Measurements from ENCODE around the gene ST6GALNAC1.

ST6GALNAC1 gene

DNA sequence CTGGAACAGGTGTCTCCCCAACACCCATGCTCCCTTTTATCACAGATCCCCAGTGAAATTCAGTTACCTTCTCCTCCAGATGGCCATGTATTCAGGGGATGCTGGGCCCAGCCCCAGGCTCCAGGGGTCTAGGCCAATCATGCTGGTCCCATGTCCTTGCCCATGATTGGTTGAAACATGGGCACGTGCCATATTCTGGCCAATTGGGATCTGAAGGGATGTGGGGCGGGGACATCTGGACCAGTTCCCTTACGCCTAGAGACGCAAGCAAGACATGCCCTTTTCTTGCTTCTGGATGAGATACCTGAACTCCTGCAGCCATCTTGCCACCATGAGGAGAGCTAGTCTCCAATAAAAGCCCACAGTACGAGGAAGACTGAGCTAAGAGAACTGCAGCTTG, 31.0 kb upstream of the ST6GALNAC1 start:
- DNase-seq: no peak

DNA sequence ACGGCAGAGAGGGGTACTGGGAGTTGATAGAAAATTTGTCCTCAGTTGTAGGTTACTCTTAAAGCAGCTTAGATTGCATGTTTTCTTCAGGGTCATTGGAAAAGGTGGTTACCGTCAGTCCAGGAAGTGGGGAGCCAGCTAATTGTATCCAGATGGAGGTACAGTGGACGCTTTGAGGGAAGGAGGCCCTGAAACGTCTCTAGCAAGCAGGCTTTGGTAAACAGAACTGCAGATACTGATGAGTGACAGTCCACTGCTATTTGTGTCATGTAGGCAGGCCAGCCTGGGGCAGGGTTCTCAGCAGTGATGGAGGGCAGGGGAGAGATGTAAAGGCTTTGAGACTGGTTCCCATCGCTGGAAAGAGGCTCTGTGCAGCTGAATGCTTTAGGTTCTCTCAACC, 30.2 kb upstream of the ST6GALNAC1 start:
- no peak for DNase-seq

DNA sequence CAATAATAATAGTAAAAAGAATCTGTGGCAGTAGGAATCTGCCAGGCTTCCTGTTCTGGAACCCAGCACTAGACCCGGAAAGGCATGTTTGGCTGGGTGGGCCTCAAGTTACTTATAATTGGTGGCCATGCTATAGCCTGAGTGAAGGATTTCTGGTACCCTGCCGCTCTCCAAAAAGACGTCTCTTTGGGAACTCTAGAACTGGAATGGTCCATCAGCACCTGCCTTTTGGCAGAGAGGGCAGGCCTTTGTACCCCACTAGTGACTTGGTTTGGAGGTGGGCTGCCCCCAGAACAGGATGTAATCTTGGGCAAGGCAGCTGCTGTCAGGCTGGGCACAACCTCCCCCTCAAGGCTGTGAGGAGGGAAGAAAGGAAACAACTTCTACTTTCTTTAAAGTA, 29.3 kb upstream of the ST6GALNAC1 start:
- no peak for DNase-seq

DNA sequence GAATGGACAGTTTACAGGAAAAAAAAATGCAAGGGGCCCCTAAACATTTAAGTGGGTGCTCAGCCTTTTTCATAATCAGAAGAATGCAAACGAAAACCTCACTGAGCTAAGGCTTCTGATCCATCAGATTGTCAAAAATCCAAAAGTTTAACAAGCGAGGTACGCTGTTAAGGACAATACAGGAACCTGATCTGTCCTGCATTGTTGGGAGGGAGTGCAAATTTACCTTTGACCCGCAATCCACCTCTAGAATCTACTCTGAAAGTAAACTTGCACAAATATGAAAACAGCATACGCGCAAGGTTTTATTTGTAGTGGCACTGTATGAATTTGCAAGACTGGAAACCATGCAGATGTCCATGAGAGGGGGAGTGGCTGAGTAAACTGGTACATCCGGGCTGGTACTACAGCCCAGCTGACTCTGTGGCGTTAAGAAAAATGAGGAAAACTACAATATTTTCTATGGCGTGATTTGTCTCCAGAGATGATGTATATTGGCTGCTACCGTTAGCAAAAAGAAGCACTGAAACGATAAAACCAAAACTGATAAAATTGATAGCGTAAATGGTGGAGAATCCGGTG, 28.8 kb upstream of the ST6GALNAC1 start:
- no peak for DNase-seq

DNA sequence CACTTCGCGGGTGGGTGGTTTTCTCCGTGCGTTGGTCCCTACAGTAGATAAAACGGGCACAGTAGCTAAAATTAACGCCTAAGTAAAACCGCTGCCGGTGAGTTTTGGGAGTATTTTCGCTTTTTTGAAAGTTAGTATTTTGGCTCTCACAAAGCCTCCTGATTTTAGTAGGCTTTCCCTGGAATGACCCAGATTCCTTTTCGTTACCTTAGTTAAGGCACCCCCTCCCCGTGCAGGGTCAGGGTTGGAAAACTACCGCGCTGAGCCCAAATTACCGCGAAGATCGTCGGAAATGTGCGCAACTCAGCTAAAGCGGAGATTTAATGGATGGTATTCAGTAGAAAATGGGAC, 28.3 kb upstream of the ST6GALNAC1 start:
- DNase-seq: no peak

DNA sequence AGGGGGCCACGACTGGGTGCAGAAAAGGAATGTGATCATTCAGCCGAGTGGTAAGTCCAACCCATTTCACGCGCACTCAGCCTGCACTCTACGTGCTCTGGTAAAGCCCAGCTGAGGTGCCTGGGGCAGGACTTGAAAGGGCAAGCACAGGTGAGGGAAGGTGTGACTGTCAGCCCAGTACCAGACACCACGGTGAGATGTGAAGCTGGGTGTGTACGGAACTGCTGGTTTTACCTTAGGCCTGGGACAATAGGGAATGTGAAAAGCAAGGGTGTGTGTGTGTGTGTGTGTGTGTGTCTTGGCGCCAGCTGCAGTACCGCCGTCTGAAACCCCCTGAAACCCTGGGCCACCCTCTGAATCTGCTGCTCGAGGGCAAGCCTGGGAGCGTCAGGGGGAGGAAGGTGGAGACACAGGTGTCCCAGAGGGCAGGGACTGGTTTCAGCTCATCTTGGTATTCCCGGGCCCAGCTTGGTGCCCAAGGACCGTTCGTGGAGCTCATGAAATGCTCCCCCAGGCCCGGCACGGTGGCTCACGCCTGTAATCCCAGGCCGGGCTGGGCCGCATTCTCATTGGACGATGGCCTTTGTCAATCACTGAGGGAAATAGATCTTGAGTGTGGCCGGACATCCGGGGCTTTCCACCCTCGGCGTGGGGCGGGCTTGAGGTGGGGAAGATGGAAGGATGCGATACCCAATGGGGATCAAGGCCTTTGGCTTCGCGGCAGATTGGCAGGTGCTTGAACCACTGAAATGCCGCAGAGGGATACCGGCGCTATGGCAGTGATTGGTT, 27.8 kb upstream of the ST6GALNAC1 start:
- DNase-seq: peak; percentile 99

DNA sequence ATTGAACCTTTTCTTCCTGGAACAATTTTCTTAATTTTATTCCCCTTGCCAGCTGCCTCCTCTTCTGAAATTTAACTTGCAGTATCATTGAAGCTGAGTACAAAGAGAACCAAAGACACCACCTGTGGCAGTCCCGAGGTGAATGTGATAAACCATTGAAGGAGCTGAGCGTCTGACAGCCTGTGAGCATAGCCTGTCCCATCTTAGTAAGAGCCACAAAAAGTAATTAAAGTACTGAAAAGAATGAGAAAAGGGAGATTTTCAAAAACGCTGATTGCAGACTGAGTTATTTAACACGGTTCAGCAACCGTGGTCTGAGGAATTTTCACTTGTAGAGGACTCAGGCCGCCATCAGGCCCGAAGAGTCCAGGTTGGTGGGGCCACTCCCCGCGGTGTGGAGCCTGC, 27.2 kb upstream of the ST6GALNAC1 start:
- no peak for DNase-seq

DNA sequence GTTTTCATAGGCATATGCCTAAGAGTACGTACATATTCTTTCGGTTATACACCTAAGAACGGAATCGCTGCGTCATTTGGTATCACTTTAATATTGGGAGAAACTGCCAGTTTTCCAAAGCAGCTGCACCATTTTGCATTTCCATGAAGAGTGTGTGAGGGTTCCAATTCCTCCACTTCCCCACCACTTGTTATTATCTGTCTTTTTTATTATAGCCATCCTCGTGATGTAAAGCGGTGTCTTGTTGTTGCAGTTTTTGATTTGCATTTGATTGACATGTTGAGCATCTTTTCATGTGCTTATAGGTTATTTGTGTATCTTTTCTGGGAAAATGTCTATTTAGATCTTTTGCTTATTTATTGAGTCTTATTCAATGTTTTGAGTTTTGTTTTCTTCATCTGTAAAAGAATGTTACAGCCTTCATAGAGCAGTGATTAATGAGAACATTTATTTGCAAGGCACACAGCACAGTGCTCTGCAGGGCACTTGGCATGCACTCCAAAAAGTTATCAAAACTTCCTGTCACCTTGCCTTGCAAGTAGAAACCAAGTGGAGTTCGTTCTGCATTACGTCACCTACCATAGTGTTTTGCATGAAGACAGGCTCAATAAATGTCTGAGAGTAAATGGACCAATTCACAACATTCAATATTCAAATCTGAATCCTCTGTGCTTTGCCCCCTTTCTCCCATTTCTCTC, 26.6 kb upstream of the ST6GALNAC1 start:
- no peak for DNase-seq

DNA sequence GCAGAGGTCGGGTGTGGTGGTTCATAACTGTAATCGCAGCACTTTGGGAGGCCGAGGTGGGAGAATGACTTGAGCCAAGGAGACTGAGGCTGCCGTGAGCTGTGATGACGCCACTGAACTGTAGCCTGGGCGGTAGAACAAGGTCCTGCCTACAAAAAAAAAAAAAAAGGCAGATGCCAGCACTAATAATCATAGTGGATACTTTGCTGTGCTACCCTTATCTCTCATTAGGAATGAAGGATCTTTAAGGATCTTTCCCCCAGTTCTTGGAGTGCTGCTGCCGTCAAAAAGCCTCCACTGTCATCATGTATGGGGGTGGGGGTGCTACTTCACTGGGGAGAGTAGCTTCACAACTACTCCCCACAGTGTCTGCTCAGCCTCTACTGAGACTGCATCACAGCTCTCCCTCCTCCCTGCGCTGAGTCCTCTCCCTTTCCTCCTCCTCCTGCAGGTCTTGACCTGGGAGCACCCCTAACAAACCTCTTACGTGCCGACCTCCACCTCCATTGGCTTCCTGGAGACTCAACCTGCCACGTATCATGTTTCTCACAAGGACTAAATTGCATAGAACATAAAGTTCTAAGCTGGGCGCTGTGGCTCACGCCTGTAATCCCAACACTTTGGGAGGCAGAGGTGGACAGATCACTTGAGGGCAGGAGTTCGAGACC, 24.4 kb upstream of the ST6GALNAC1 start:
- no peak for DNase-seq

DNA sequence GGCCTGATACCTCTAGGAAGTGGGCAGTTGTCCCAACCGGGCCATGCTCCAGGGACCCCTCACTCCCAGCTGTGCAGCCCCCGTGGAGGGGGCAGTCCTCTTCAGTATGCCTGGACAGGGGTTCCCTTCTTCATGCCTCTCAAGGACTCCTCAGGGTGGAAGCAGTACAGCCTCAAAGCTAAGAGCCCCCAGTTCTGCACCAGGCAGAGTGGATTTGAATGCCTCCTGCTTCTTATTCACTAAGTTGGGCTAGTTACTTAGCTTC, 23.9 kb upstream of the ST6GALNAC1 start:
- DNase-seq: no peak

DNA sequence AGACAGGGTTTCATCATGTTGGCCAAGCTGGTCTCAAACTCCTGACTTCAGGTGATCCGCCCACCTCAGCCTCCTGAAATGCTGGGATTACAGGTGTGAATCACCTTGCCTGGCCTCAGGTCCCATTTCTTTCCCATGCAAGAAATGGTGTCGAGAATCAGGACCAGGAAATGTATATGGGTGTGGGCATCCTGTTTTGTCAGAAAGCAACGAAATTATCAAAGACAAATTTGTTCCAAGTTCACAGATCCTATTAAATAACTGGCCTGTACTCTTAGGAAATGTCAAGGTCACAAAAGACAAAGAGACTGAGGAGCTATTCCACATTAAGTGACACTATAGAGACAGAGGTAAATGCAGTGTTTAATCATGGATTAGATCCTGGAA, 17.1 kb upstream of the ST6GALNAC1 start:
- no peak for DNase-seq

DNA sequence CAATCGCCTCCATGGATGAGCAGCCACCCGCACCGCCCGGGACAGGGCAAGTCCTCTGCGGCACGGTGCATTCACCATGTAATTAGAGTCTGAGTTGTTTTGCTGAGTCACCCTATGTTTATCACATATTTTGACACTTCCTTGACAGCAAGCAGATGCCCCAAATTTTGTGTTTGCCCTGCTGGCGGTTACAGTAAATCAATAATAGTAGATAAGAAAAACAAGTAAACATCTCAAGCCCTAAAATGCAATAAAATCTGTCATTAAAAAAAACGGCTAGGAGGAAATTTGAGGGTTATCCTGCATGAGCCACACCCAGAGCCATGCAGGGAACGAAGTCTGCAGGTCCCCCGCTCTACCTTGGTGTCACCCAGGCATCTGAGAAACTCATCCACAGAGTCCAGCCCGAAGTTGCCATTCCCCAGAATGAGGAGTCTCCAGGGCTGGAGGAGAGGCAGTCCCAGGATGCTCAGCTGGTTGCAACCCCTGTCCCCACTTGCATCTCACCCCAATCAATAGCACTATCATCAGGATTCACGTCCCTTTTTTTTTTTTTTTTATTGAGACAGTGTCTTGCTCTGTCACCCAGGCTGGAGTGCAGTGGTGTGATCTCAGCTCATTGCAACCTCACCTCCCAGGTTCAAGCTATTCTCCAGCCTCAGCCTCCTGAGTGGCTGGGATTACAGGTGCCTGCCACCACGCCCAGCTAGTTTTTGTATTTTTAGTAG, 16.5 kb upstream of the ST6GALNAC1 start:
- no peak for DNase-seq

DNA sequence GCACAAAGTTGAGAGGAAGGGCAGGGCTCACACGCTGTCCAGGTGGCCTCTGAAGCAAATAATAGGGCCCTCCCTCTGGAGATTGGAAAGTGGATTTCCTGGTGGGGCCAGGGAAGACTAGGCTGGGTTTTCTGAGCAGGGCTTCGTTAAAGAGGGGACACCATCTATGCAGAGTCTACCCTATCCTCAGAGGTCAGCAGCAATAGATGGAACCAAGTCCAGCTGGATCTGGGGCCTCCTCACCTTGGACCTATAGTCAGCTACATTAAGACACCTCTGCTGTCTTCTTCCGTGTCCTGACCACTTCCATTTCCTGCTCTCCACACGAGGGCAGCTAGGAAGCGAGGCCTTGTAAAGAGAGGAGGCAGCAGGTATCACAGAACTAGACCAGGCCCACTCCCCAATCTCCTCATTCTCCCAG, 14.7 kb upstream of the ST6GALNAC1 start:
- no peak for DNase-seq

DNA sequence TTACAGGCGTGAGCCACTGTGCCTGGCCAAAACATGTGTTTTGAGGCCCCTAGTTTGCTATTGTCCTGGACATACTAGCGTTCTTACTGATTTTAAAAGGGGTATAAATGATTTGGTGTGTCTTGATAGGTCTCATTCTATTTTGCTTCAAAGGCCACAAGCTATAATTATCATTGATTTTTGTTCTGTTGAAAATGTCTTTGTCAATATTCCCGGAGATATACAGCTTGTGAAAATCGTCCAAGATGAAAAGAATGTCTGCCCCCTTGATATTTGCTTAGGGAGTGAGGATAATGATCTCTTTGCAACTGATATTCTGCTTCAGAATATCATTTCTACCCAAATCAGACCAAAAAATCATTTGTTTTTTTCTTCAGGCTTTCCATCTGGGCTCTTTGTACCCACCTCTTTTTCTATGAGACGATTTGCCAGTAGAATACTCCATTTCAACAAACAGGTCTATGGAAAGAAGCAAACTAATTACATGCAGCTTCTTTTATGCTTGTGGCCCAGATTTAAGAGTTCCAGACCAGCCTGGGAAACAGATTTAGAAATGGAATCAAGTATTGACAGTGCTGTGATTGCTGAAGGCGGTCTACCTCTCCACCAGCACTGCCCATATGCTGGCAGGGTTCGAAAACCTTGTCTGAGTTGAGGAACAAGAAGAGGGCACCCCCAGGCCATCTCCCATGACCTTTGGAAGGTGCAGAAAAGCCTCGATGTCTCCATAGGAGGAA, 14.1 kb upstream of the ST6GALNAC1 start:
- DNase-seq: no peak

DNA sequence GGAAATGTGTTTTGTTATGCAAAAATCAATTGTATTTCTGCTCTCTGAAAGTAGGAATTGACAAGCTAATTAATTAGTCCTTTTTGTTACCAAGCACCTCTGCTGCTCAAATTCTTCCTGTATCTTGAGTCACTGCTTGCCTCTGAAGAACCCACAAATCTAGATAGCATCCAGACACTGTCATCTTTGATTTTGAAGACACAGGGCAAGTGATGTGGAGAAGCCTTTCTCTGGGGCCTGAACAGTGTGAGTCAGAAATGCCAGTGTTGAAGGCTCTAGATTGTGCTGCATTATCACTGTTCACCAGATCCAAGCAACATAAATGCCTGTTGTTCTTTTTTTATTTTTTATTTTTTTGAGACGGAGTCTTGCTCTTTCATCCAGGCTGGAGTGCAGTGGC, 10.9 kb upstream of the ST6GALNAC1 start:
- no peak for DNase-seq

DNA sequence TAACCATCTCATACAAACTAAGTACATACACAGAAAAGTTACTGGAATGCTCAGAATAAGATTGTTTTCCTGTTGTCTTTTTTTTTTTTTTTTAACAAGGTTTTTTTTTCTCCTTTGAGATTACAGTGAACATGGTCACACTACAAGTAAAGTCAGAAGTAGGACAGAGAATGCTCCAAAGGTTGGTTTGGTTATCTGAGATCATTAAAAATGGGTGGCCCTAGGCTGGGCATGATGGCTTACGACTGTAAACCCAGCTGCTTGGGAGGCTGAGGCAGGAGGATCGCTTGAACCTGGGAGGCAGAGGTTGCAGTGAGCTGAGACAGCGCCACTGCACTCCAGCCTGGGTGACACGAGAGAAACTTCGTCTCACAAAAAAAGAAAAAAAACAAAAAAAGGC, 6.9 kb upstream of the ST6GALNAC1 start:
- no peak for DNase-seq

DNA sequence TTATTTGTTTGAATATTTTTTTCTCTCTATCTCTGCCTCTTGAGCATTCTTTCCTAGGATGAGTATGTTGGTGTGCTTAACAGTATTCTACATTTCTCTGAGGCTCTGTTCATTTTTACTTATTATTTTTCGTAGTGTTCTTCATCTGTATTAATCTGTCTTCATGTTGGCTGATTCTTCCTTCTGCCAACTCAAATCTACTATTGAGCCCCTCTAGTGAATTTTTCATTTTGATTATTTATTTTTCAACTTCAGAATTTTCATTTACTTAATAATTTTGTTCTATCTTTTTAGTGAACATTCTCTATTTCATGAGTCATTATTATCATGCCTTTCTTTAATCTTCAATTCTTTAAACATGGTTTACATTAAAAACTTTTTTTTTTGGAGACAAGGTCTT, 3.2 kb upstream of the ST6GALNAC1 start:
- DNase-seq: no peak

DNA sequence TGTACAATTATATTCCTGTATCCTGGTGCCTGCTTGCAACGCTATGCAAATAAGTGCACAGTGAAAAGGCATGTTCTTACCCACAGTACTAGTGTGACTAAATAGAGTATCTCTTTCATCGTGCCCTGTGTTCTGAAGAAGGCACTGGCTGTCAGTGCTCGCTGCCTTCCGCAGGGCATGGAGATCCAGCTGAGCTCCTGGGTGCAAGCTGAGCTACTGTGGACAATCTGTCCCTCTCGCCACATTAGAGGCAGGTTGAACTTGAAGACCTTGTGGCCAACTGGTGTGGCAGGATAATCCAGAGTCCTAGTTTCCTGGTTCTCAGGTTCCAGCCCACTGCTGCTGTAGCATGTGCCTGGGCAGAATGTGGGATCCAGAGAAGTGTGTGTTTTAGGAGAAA, 1.9 kb upstream of the ST6GALNAC1 start:
- no peak for DNase-seq

DNA sequence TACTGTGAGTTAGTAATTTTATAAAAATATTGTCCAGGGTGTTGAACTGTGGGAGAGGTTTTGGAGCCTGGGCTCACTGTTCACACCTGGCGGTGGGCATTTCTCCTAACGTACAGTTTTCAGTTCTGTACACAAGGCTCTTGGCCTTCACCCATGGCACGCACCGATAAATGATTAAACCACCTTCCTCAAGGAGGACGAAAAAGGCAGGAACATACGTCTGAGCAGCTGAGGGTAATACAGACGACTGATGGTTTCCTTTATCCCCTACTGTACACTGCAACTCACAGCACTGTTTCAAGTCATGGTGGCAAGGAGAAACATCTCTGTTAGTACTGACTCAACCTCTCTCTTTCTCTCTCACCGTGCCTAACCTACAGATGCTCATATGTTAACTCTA, 1.4 kb upstream of the ST6GALNAC1 start:
- DNase-seq: no peak

DNA sequence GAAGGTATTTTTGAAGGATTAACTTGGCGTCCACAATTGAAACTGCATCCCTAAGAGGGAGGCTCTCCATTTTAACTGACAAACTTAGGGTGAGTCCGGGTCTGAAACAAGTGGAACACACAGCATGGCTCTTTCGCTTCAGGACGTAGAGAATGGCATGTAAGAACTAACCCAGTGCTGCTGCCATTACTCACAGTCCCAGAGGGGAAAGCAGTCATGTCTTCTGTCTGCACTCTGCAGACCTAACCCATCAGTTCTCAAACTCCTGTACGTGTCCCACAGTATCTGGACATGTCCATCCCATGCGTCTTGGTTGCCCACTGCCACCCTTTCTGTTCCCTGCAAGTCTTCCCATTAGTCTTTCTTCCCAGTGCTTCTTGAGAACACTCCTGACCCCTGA, 563 bp downstream of the ST6GALNAC1 start:
- DNase-seq: no peak

DNA sequence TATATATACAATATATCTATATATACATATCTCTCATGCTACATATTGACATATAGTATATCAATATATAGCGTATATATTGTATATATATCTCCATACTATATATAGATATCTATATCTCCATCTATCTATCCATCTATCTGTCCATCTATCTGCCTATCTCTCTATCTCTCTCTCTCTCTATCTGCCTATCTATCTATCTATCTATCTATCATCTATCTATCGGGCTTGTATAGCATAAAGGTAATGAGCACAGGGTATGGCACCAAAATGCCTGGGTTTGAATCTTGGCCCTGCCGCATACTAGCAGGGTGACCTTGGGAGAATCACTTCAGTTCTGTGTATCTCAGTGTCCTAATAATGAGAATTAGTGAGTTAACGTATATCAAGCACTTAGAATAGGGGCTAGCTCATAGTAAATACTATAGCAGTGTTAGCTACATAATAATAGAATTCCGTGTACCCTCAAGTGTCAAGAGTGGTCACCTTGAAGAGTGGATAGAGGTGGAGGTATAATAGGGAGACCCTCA, 1.5 kb downstream of the ST6GALNAC1 start:
- no peak for DNase-seq

DNA sequence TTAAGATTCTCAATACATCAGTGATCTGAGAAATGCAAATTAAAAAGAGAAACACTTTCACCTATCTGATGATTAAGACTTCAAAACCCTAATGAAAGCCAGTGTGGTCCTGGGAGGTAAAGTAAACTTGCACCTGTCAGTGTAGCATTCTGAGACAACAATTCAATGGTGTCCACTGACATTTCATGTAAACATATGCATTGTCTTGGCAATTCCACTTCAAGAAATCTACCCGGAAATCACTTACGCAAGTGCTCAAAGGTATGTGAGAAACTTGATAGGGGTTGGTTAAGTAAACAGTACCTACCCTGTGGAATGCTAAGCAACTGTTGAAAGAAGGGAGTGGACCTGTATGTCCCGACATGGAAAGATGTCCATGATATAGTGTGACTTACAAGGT, 2.1 kb downstream of the ST6GALNAC1 start:
- no peak for DNase-seq

All from stimulated activated CD4-positive, alpha-beta T cell treated with anti-CD3 and anti-CD28 coated beads, Interleukin-1b, Interleukin-23, amount 100 ng/mL, for 48 hours (primary cell).